ENCODE results near the gene TECR.

Gene TECR

DNA sequence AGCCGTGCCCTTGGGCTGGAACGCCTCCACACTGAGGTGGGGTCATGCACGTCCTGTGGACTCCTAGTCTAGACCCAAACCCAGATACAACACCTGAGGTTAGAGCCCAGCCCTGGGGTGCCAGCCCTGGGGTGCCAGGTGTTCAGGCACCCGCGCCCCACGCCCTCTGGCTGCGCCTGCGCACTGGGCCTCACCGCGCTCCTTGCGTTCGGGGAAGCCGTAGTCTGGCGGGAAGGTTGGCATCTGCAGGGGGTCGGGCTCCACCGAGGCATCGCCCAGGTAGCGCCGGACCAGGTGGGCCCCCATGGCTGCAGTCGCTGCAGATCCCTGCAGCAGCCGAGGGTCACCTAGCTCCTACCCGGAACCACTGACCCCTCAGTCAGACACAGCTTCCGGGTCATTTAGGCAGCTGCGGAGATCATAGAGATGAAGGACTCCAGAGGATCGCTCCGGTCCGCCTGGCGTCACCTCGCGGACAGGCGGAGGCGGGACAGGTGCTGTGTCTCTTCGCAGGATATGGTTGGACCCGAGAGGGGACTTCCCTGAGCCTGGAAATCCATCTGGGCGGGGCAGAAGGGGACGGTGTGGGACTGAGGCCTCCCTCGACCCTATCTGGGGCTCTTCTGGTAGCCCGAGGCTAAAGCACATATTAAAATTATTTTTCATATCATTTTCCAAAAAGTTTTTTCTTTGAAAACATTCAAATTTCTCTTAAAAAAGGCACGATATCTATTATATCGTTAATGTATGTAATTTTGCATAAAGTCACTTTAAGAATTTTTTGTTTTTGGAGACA, 42.5 kb downstream of the TECR start, which contains the start of gene NDUFB7:
Gene NDUFB7 (minus strand): TSS at position 372 of the 796 bp plus-strand sequence. CDS start 66 bp downstream, at position 306.
- TF ChIP-seq CTCF (IDR thresholded peaks at IDR 0.05; ENCODE audit: insufficient read depth, missing control alignments): peak; percentile 92
- no peak for FAIRE-seq
- peak; percentile 58 for DNase-seq (ENCODE audit: insufficient read length, low spot score)

- TF ChIP-seq CTCF (IDR thresholded peaks at IDR 0.05; ENCODE audit: insufficient read depth, missing control alignments): no peak
- FAIRE-seq: no peak
- no peak for DNase-seq (ENCODE audit: insufficient read length, low spot score)
Observed at GRCh38 chr19:14575428-14575980, 46.1 kb downstream of the TECR start.

GRCh38 chr19:14576363-14576762, 47.0 kb downstream of the TECR start:
- no peak for TF ChIP-seq CTCF (IDR thresholded peaks at IDR 0.05; ENCODE audit: insufficient read depth, missing control alignments)
- FAIRE-seq (no peak), DNase-seq (ENCODE audit: insufficient read length, low spot score) (no peak)

- FAIRE-seq: no peak
- no peak for DNase-seq (ENCODE audit: insufficient read length, low spot score)
- TF ChIP-seq CTCF (IDR thresholded peaks at IDR 0.05; ENCODE audit: insufficient read depth, missing control alignments): no peak
Observed at GRCh38 chr19:14577264-14577663, 47.9 kb downstream of the TECR start.

DNA sequence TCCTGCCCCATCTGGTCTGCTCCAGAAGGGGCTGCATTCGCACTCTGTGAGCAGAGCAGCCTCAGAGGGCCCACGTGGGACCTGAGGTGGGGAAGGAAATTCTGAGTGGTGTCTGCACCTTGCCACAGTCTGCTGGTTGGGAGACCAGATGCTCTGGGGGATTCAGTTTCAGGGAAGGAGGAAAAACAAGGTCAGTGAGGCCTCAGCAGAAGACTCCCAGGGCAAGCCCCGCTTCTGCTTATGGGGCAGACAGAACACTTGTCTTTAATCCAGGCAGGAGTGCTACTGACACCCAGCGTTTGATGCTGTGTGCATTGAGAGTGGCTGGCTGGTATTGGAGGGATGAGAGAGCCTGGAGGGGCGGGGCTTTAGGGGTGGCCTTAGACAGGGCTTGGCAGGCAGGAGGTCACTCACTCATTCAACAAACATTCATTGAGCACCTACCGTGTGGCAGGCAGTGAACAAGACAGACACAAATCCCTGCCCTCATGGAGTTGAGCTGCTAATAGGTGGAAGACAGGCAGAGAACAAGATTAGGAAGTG, 48.6 kb downstream of the TECR start:
- FAIRE-seq (no peak), DNase-seq (ENCODE audit: insufficient read length, low spot score) (no peak)
- TF ChIP-seq CTCF (IDR thresholded peaks at IDR 0.05; ENCODE audit: insufficient read depth, missing control alignments): no peak

GRCh38 chr19:14580623-14581237, 51.3 kb downstream of the TECR start:
- FAIRE-seq (no peak), DNase-seq (ENCODE audit: insufficient read length, low spot score) (no peak)
- no peak for TF ChIP-seq CTCF (IDR thresholded peaks at IDR 0.05; ENCODE audit: insufficient read depth, missing control alignments)

Data from D721Med (cell line).